Neuronal stem cell (in vitro differentiated cells): ENCODE data around the gene SPDYC.
A peak's percentile ranks its signal among the peaks of the same experiment; 100 is the strongest.

ENCODE experiments used
- DNase-seq: peaks from one replicate; pipeline ENCODE4 v3.0.0-alpha.2; 2013; ENCODE audit warnings: low spot score
- H2AFZ ChIP-seq: one replicate; pipeline ENCODE4 v1.6.1; 2013; ENCODE audit warnings: mild to moderate bottlenecking, low read length, inconsistent platforms
- H2AK5ac ChIP-seq: 2 replicates; pipeline ENCODE4 v1.6.1; 2013; ENCODE audit warnings: low read depth, mild to moderate bottlenecking, inconsistent platforms, low read length, moderate library complexity, mixed read lengths
- H2BK120ac ChIP-seq: 2 replicates; pipeline ENCODE4 v1.6.1; 2013; ENCODE audit warnings: low read depth, mild to moderate bottlenecking, inconsistent platforms, low read length, moderate library complexity, mixed read lengths
- H2BK12ac ChIP-seq: one replicate; pipeline ENCODE4 v1.6.1; 2013; ENCODE audit warnings: low read length, inconsistent platforms
- H2BK15ac ChIP-seq: 2 replicates; pipeline ENCODE4 v1.6.1; 2013; ENCODE audit warnings: mild to moderate bottlenecking, low read length, inconsistent platforms, mixed read lengths
- H2BK5ac ChIP-seq: one replicate; pipeline ENCODE4 v1.6.1; 2013; ENCODE audit warnings: inconsistent platforms, mild to moderate bottlenecking, low read length, moderate library complexity
- H3K14ac ChIP-seq: one replicate; pipeline ENCODE4 v1.6.1; 2013; ENCODE audit warnings: low read length, inconsistent platforms
- H3K18ac ChIP-seq: 2 replicates; pipeline ENCODE4 v1.6.1; 2013; ENCODE audit warnings: low read length, inconsistent platforms
- H3K23ac ChIP-seq: 2 replicates; pipeline ENCODE4 v1.6.1; 2013; ENCODE audit warnings: low read depth, mild to moderate bottlenecking, mixed read lengths, low read length, inconsistent platforms; ENCODE audit not compliant: poor library complexity
- H3K27ac ChIP-seq: replicated peaks from 3 replicates; pipeline ENCODE4 v1.5.1; 2013; ENCODE audit warnings: low read length, inconsistent platforms
- H3K27me3 ChIP-seq, 3 experiments: 2 replicates each; pipeline ENCODE4 v1.6.1; 2013; ENCODE audit warnings: low read length in 3 of 3, mild to moderate bottlenecking in 2 of 3, inconsistent platforms in 1 of 3, low read depth in 1 of 3, mixed read lengths in 1 of 3, moderate library complexity in 1 of 3; ENCODE audit not compliant: control insufficient read depth in 3 of 3, insufficient read depth in 3 of 3
- H3K36me3 ChIP-seq, 2 donors: replicated peaks in 1 of 2; 2 replicates each; pipeline ENCODE4 v1.6.1; 2013; ENCODE audit warnings: low read length in 2 of 2; ENCODE audit not compliant: control insufficient read depth in 2 of 2, insufficient read depth in 2 of 2
- H3K4ac ChIP-seq: 2 replicates; pipeline ENCODE4 v1.6.1; 2013; ENCODE audit warnings: inconsistent platforms, mild to moderate bottlenecking, low read length, moderate library complexity
- H3K4me1 ChIP-seq, 2 donors: 1 replicate in 1 of 2; 2 replicates in 1 of 2; pipeline ENCODE4 v1.6.1; 2013; ENCODE audit warnings: low read length in 2 of 2, low read depth in 1 of 2; ENCODE audit not compliant: control insufficient read depth in 2 of 2, insufficient read depth in 1 of 2
- H3K4me2 ChIP-seq: one replicate; pipeline ENCODE4 v1.6.1; 2013; ENCODE audit warnings: mild to moderate bottlenecking, low read length, inconsistent platforms; ENCODE audit not compliant: insufficient read depth, poor library complexity, severe bottlenecking
- H3K4me3 ChIP-seq, 2 donors: 2 replicates each; pipeline ENCODE4 v1.5.1; 2013; ENCODE audit warnings: low read length in 2 of 2, mild to moderate bottlenecking in 2 of 2, inconsistent platforms in 1 of 2, moderate library complexity in 1 of 2
- H3K79me1 ChIP-seq: one replicate; pipeline ENCODE4 v1.6.1; 2013; ENCODE audit warnings: low read depth, mild to moderate bottlenecking, inconsistent platforms, low read length, moderate library complexity
- H3K9ac ChIP-seq: one replicate; pipeline ENCODE4 v1.6.1; 2013; ENCODE audit warnings: mild to moderate bottlenecking, low read depth, low read length, inconsistent platforms; ENCODE audit not compliant: poor library complexity
- H3K9me3 ChIP-seq, 2 donors: replicated peaks in 1 of 2; 2 replicates each; pipeline versions ENCODE3 to v1.6.1; 2013; ENCODE audit warnings: low read length in 2 of 2, mild to moderate bottlenecking in 2 of 2, inconsistent platforms in 1 of 2, low read depth in 1 of 2, mixed read lengths in 1 of 2, moderate library complexity in 1 of 2; ENCODE audit not compliant: control insufficient read depth in 2 of 2, insufficient read depth in 1 of 2
- H4K8ac ChIP-seq: one replicate; pipeline ENCODE4 v1.6.1; 2013; ENCODE audit warnings: low read depth, mild to moderate bottlenecking, inconsistent platforms, low read length, moderate library complexity
- H4K91ac ChIP-seq: one replicate; pipeline ENCODE4 v1.6.1; 2013; ENCODE audit warnings: low read length, low read depth, mild to moderate bottlenecking, inconsistent platforms; ENCODE audit not compliant: poor library complexity
- WGBS, 2 donors: extraction: QIAGEN DNeasy Blood & Tissue Kit; methylation state at CpG; one replicate each; pipeline ENCODE4 v1.1.7; 2013; ENCODE audit warnings: missing lambda C conversion rate in 2 of 2, mixed read lengths in 1 of 2; ENCODE audit not compliant: insufficient read length in 2 of 2, insufficient replicate concordance in 1 of 2; ENCODE audit errors: extremely low coverage in 2 of 2; 5-methylcytosine and 5-hydroxymethylcytosine counted together

SPDYC gene

GRCh38 chr11:65213322-65214211, 43.5 kb downstream of the SPDYC start:
- Histone ChIP-seq H2AFZ (no peak overlapping the region), H3K4me1 (peaks cover 3 to 10% of the 10 kb centered on the region in 2 donors), H2BK12ac (no peak overlapping the region), H2BK15ac (peak overlapping the region; percentile 49), H3K9ac (peak overlapping the region; percentile 44), H3K4me2 (no peak overlapping the region), H3K14ac (peak overlapping the region; percentile 71), H3K4me3 (no peak overlapping the region), H4K8ac (no peak overlapping the region), H3K9me3 (no peaks in the 10 kb centered on the region), H2BK5ac (peak overlapping the region; percentile 93), H3K36me3 (peaks cover 8 to 28% of the 10 kb centered on the region in 2 donors), H3K23ac (peak overlapping the region; percentile 37), H3K18ac (peak overlapping the region; percentile 85), H2BK120ac (peak overlapping the region; percentile 31), H3K79me1 (no peaks in the 10 kb centered on the region), H2AK5ac (peak overlapping the region; percentile 70), H3K27me3 (no peaks in the 10 kb centered on the region), H3K4ac (peak overlapping the region; percentile 95), H4K91ac (no peak overlapping the region), H3K27ac (no peak overlapping the region)
- WGBS, 2 donors = no CpG with 5 or more reads among the region's 26 CpGs
- no peak for DNase-seq

DNA sequence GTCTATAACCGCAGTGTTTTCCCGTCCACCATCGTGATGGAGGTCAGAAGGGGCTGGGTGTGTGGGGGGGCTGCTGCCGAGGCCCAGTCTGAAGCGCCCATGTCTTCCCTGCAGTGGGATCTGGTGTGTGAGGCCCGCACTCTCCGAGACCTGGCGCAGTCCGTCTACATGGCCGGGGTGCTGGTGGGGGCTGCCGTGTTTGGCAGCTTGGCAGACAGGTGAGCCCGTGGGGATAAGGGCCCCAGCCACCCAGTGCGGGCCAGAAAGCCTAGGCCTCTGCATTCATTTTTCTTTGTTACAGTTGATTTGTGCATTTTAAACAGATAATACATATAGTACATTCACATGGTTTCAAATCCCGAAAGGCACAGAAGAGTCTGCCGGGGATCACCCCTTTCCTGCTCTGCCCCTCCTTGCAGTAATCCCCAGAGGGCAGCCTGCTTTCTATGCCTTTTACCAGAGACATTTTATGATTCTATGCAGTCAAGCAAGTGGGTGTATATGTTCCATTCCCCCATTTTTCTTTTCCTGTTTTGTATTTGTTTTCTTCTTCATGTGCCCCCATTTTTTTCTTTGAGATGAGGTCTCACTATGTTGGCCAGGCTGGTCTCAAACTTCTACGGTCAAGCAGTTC, 44.3 kb downstream of the SPDYC start:
- H2BK120ac ChIP-seq = peak overlapping the region; percentile 31
- no peaks in the 10 kb centered on the region for H3K79me1 ChIP-seq
- no peak for DNase-seq
- peak overlapping the region; percentile 95 for H3K4ac ChIP-seq
- peak overlapping the region; percentile 49 for H2BK15ac ChIP-seq
- H3K27ac ChIP-seq = no peak overlapping the region
- no peaks in the 10 kb centered on the region for H3K27me3 ChIP-seq
- peak overlapping the region; percentile 70 for H2AK5ac ChIP-seq
- H4K8ac ChIP-seq = no peak overlapping the region
- peak overlapping the region; percentile 44 for H3K9ac ChIP-seq
- WGBS, 2 donors = no CpG with 5 or more reads among the region's 16 CpGs
- no peak overlapping the region for H2BK12ac ChIP-seq
- H3K14ac ChIP-seq = peak overlapping the region; percentile 71
- H3K36me3 ChIP-seq = peaks cover 7 to 21% of the 10 kb centered on the region in 2 donors
- no peak overlapping the region for H2AFZ ChIP-seq
- H3K23ac ChIP-seq = peak overlapping the region; percentile 37
- peak overlapping the region; percentile 85 for H3K18ac ChIP-seq
- peak overlapping the region; percentile 93 for H2BK5ac ChIP-seq
- H3K4me3 ChIP-seq = no peak overlapping the region
- H3K4me2 ChIP-seq = no peak overlapping the region
- H3K9me3 ChIP-seq = no peaks in the 10 kb centered on the region
- H4K91ac ChIP-seq = no peak overlapping the region
- H3K4me1 ChIP-seq = peaks cover 3 to 10% of the 10 kb centered on the region in 2 donors

DNA sequence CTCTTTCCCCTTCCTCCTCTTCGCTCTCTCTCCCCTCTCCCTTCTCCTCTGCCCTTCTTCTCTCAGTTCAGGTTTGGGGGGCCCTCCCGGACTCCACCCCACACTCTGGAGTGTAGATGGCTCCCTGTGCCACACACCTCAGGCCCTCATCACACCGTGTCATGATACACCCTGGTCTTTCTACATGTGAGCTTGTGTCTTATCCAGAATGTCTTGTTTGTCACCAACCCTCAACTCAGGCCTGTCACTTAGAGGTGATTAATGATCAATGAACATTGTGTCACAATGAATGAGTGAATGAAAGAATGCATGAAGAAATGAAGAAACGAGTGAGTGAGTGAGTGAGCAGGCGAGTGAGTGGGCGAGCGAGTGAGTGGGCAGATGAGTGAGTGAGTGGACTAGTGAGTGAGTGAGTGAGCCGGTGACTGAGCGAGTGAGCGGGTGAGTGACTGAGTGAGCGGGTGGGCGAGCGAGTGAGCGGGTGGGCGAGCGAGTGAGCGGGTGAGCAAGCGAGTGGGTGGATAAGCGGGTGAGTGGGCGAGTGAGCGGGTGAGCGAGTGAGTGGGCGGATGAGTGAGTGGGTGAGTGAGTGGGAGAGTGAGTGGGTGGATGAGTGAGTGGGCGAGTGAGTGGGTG, 45.5 kb downstream of the SPDYC start:
- no peak overlapping the region for H2AK5ac ChIP-seq
- H4K8ac ChIP-seq = no peak overlapping the region
- no peak overlapping the region for H3K9ac ChIP-seq
- H3K36me3 ChIP-seq = peaks cover 0 to 10% of the 10 kb centered on the region in 2 donors
- H3K27ac ChIP-seq = no peak overlapping the region
- H2BK12ac ChIP-seq = no peak overlapping the region
- H2BK15ac ChIP-seq = no peak overlapping the region
- H2AFZ ChIP-seq = no peak overlapping the region
- H3K4me1 ChIP-seq = peaks cover 3 to 10% of the 10 kb centered on the region in 2 donors
- no peak overlapping the region for H3K23ac ChIP-seq
- peak overlapping the region; percentile 77 for H3K18ac ChIP-seq
- H3K27me3 ChIP-seq = no peaks in the 10 kb centered on the region
- H3K4me3 ChIP-seq = no peak overlapping the region
- no peak overlapping the region for H3K4me2 ChIP-seq
- no peaks in the 10 kb centered on the region for H3K9me3 ChIP-seq
- WGBS, 2 donors = no CpG with 5 or more reads among the region's 24 CpGs
- H4K91ac ChIP-seq = no peak overlapping the region
- DNase-seq = no peak
- H3K4ac ChIP-seq = no peak overlapping the region
- peak overlapping the region; percentile 19 for H2BK5ac ChIP-seq
- H3K79me1 ChIP-seq = no peaks in the 10 kb centered on the region
- no peak overlapping the region for H2BK120ac ChIP-seq
- H3K14ac ChIP-seq = no peak overlapping the region

DNA sequence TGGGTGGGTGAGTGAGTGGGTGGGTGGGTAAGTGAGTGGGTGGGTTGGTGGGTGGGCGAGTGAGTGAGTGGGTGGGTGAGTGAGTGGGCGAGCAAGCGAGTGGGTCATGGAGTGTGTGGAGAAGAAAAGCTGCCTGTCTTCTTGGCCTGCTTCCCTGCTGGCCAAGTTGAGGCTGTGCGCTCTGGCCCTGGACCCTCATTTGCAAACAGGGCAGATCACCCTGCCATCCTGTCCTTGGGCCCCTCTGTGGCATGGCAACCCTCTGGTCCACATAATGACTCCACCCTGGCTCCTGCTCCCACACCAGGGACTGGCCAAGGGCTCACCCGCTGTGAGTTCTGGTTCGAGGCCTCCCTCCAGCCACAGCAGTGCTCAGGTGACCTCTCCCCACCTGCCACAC, 46.8 kb downstream of the SPDYC start:
- Histone ChIP-seq H2BK15ac (no peak overlapping the region), H4K8ac (no peak overlapping the region), H3K18ac (no peak overlapping the region), H3K4me2 (no peak overlapping the region), H4K91ac (no peak overlapping the region), H3K9me3 (no peaks in the 10 kb centered on the region), H3K79me1 (no peaks in the 10 kb centered on the region), H3K4ac (no peak overlapping the region), H3K36me3 (peaks cover 0 to 2% of the 10 kb centered on the region in 2 donors), H3K27me3 (peaks cover 0 to 4% (median 0%) of the 10 kb centered on the region in 3 experiments), H3K23ac (no peak overlapping the region), H3K14ac (no peak overlapping the region), H2AK5ac (no peak overlapping the region), H2AFZ (no peak overlapping the region), H3K4me1 (peaks cover 3 to 10% of the 10 kb centered on the region in 2 donors), H3K4me3 (peak overlapping the region in 1 of 2 donors; percentile 42), H2BK12ac (no peak overlapping the region), H2BK5ac (no peak overlapping the region), H3K27ac (no peak overlapping the region), H3K9ac (no peak overlapping the region), H2BK120ac (peak overlapping the region; percentile 16)
- no peak for DNase-seq
- no CpG with 5 or more reads among the region's 6 CpGs for WGBS, 2 donors
